HEK293 (cell line): Measurements from ENCODE around the gene HDHD3.
A peak's percentile ranks its signal among the peaks of the same experiment; 100 is the strongest.

Source experiments
- RBAK ChIP-seq: fragments of 450-650 bp; formaldehyde crosslinking; IDR thresholded peaks from 2 replicates; pipeline ENCODE4 v1.5.1; 2016; ENCODE audit warnings: missing biosample characterization, missing genetic modification characterization
- ZFP3 ChIP-seq: fragments of 450-650 bp; formaldehyde crosslinking; IDR thresholded peaks from 2 replicates; pipeline ENCODE4 v1.5.1; 2016; ENCODE audit warnings: low read depth, missing biosample characterization, missing genetic modification characterization
- ZNF138 ChIP-seq: fragments of 450-650 bp; formaldehyde crosslinking; IDR thresholded peaks from 2 replicates; pipeline ENCODE4 v1.5.1; 2016; ENCODE audit warnings: missing biosample characterization, missing genetic modification characterization, borderline replicate concordance
- ZNF24 ChIP-seq: fragments of 450-650 bp; formaldehyde crosslinking; IDR thresholded peaks from 2 replicates; pipeline ENCODE4 v1.5.1; 2016; ENCODE audit warnings: missing biosample characterization, missing genetic modification characterization
- ZNF274 ChIP-seq, 2 experiments: fragments of 200-500 bp in 1 of 2; fragments of 450-650 bp in 1 of 2; sonication (Bioruptor generic) in 1 of 2; formaldehyde crosslinking in 1 of 2; IDR thresholded peaks; 2 replicates each; pipeline versions ENCODE4 v1.5.1 to v1.6.1; 2014 to 2016; ENCODE audit warnings: borderline replicate concordance in 1 of 2, inconsistent platforms in 1 of 2, low read length in 1 of 2, missing biosample characterization in 1 of 2, missing genetic modification characterization in 1 of 2
- ZNF335 ChIP-seq: fragments of 450-650 bp; formaldehyde crosslinking; conservative IDR thresholded peaks from 2 replicates; pipeline ENCODE4 v1.5.1; 2016; ENCODE audit warnings: missing biosample characterization, missing genetic modification characterization
- ZNF747 ChIP-seq: fragments of 450-650 bp; formaldehyde crosslinking; IDR thresholded peaks from 2 replicates; pipeline ENCODE4 v1.5.1; 2016; ENCODE audit warnings: missing biosample characterization, missing genetic modification characterization
- TF ChIP-seq, protein P1 (sequence below): fragments of 450-650 bp; formaldehyde crosslinking; IDR thresholded peaks from 2 replicates; pipeline ENCODE4 v1.5.1; 2016; ENCODE audit warnings: missing biosample characterization, missing genetic modification characterization
- TF ChIP-seq, protein P2 (sequence below): fragments of 450-650 bp; formaldehyde crosslinking; IDR thresholded peaks from 2 replicates; pipeline ENCODE4 v1.5.1; 2016; ENCODE audit warnings: missing biosample characterization, missing genetic modification characterization
- TF ChIP-seq, protein P3 (sequence below): fragments of 450-650 bp; formaldehyde crosslinking; IDR thresholded peaks from 2 replicates; pipeline ENCODE4 v1.5.1; 2016; ENCODE audit warnings: missing biosample characterization, missing genetic modification characterization
- TF ChIP-seq, protein P4 (sequence below): fragments of 450-650 bp; formaldehyde crosslinking; IDR thresholded peaks from 2 replicates; pipeline ENCODE4 v1.5.1; 2016; ENCODE audit warnings: missing biosample characterization, missing genetic modification characterization
- TF ChIP-seq, protein P5 (sequence below): fragments of 450-650 bp; formaldehyde crosslinking; IDR thresholded peaks from 2 replicates; pipeline ENCODE4 v1.5.1; 2016; ENCODE audit warnings: missing biosample characterization, missing genetic modification characterization
- TF ChIP-seq, protein P6 (sequence below): fragments of 450-650 bp; IDR thresholded peaks from 2 replicates; pipeline ENCODE4 v1.5.1; 2018; ENCODE audit warnings: missing biosample characterization, mild to moderate bottlenecking, missing genetic modification characterization
- TF ChIP-seq, protein P7 (sequence below): fragments of 450-650 bp; formaldehyde crosslinking; optimal IDR thresholded peaks from 2 replicates; pipeline ENCODE3; 2016; ENCODE audit warnings: missing biosample characterization, mild to moderate bottlenecking, missing genetic modification characterization

DNA sequence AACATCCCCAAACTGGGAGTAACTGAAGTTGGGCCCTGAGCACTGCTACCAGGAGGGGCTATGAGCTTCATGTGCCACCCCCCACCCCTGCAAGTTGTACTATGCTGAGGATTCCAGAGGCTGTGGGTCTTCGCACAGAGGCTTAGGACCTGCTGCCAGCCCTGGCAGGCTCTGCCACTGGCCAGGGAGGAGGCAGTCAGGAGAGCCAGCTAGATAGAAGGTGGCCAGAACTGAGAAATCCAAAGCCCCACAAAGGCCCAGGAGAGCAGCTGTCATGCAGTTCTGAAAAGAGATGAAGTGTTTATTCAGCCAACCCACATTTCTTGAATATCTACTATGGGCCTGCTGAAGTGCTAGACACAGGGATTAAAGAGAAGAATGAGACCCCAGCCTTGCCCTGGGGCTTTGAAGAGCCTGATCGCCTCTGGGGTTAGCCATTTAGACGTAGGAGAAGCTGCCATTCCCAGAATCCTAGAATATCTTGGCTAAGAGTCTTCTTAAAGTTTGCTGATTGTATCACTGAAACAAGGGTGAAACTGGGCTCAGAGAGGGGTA, 22.9 kb upstream of the HDHD3 start:
- TF ChIP-seq, protein P1, sequence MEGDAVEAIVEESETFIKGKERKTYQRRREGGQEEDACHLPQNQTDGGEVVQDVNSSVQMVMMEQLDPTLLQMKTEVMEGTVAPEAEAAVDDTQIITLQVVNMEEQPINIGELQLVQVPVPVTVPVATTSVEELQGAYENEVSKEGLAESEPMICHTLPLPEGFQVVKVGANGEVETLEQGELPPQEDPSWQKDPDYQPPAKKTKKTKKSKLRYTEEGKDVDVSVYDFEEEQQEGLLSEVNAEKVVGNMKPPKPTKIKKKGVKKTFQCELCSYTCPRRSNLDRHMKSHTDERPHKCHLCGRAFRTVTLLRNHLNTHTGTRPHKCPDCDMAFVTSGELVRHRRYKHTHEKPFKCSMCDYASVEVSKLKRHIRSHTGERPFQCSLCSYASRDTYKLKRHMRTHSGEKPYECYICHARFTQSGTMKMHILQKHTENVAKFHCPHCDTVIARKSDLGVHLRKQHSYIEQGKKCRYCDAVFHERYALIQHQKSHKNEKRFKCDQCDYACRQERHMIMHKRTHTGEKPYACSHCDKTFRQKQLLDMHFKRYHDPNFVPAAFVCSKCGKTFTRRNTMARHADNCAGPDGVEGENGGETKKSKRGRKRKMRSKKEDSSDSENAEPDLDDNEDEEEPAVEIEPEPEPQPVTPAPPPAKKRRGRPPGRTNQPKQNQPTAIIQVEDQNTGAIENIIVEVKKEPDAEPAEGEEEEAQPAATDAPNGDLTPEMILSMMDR (tag by site-specific recombination) = no peak
- TF ChIP-seq ZNF138 (tag by site-specific recombination) (no peak), ZNF335 (peak; percentile 17; the same call in 1 of the 2 replicates), ZFP3 (no peak), ZNF747 (no peak), ZNF24 (tag by site-specific recombination) (no peak), RBAK (tag by site-specific recombination) (no peak), ZNF274 (IDR thresholded peaks at IDR 0.05; ENCODE audit: low read length) (no peak), ZNF274 (tag by site-specific recombination; IDR thresholded peaks at IDR 0.05; ENCODE audit: borderline replicate concordance) (no peak)
- TF ChIP-seq, protein P2, sequence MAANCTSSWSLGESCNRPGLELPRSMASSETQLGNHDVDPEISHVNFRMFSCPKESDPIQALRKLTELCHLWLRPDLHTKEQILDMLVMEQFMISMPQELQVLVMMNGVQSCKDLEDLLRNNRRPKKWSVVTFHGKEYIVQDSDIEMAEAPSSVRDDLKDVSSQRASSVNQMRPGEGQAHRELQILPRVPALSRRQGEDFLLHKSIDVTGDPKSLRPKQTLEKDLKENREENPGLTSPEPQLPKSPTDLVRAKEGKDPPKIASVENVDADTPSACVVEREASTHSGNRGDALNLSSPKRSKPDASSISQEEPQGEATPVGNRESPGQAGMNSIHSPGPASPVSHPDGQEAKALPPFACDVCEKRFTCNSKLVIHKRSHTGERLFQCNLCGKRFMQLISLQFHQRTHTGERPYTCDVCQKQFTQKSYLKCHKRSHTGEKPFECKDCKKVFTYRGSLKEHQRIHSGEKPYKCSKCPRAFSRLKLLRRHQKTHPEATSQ (tag by site-specific recombination) = no peak
- TF ChIP-seq, protein P3, sequence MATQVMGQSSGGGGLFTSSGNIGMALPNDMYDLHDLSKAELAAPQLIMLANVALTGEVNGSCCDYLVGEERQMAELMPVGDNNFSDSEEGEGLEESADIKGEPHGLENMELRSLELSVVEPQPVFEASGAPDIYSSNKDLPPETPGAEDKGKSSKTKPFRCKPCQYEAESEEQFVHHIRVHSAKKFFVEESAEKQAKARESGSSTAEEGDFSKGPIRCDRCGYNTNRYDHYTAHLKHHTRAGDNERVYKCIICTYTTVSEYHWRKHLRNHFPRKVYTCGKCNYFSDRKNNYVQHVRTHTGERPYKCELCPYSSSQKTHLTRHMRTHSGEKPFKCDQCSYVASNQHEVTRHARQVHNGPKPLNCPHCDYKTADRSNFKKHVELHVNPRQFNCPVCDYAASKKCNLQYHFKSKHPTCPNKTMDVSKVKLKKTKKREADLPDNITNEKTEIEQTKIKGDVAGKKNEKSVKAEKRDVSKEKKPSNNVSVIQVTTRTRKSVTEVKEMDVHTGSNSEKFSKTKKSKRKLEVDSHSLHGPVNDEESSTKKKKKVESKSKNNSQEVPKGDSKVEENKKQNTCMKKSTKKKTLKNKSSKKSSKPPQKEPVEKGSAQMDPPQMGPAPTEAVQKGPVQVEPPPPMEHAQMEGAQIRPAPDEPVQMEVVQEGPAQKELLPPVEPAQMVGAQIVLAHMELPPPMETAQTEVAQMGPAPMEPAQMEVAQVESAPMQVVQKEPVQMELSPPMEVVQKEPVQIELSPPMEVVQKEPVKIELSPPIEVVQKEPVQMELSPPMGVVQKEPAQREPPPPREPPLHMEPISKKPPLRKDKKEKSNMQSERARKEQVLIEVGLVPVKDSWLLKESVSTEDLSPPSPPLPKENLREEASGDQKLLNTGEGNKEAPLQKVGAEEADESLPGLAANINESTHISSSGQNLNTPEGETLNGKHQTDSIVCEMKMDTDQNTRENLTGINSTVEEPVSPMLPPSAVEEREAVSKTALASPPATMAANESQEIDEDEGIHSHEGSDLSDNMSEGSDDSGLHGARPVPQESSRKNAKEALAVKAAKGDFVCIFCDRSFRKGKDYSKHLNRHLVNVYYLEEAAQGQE (tag by site-specific recombination) = no peak
- TF ChIP-seq, protein P4, sequence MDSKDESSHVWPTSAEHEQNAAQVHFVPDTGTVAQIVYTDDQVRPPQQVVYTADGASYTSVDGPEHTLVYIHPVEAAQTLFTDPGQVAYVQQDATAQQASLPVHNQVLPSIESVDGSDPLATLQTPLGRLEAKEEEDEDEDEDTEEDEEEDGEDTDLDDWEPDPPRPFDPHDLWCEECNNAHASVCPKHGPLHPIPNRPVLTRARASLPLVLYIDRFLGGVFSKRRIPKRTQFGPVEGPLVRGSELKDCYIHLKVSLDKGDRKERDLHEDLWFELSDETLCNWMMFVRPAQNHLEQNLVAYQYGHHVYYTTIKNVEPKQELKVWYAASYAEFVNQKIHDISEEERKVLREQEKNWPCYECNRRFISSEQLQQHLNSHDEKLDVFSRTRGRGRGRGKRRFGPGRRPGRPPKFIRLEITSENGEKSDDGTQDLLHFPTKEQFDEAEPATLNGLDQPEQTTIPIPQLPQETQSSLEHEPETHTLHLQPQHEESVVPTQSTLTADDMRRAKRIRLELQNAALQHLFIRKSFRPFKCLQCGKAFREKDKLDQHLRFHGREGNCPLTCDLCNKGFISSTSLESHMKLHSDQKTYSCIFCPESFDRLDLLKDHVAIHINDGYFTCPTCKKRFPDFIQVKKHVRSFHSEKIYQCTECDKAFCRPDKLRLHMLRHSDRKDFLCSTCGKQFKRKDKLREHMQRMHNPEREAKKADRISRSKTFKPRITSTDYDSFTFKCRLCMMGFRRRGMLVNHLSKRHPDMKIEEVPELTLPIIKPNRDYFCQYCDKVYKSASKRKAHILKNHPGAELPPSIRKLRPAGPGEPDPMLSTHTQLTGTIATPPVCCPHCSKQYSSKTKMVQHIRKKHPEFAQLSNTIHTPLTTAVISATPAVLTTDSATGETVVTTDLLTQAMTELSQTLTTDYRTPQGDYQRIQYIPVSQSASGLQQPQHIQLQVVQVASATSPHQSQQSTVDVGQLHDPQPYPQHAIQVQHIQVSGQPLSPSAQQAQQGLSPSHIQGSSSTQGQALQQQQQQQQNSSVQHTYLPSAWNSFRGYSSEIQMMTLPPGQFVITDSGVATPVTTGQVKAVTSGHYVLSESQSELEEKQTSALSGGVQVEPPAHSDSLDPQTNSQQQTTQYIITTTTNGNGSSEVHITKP (tag by site-specific recombination) = no peak
- TF ChIP-seq, protein P5, sequence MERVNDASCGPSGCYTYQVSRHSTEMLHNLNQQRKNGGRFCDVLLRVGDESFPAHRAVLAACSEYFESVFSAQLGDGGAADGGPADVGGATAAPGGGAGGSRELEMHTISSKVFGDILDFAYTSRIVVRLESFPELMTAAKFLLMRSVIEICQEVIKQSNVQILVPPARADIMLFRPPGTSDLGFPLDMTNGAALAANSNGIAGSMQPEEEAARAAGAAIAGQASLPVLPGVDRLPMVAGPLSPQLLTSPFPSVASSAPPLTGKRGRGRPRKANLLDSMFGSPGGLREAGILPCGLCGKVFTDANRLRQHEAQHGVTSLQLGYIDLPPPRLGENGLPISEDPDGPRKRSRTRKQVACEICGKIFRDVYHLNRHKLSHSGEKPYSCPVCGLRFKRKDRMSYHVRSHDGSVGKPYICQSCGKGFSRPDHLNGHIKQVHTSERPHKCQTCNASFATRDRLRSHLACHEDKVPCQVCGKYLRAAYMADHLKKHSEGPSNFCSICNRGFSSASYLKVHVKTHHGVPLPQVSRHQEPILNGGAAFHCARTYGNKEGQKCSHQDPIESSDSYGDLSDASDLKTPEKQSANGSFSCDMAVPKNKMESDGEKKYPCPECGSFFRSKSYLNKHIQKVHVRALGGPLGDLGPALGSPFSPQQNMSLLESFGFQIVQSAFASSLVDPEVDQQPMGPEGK (tag by site-specific recombination) = no peak
- TF ChIP-seq, protein P6, sequence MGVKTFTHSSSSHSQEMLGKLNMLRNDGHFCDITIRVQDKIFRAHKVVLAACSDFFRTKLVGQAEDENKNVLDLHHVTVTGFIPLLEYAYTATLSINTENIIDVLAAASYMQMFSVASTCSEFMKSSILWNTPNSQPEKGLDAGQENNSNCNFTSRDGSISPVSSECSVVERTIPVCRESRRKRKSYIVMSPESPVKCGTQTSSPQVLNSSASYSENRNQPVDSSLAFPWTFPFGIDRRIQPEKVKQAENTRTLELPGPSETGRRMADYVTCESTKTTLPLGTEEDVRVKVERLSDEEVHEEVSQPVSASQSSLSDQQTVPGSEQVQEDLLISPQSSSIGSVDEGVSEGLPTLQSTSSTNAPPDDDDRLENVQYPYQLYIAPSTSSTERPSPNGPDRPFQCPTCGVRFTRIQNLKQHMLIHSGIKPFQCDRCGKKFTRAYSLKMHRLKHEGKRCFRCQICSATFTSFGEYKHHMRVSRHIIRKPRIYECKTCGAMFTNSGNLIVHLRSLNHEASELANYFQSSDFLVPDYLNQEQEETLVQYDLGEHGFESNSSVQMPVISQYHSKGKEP (tag by site-specific recombination) = no peak
- TF ChIP-seq, protein P7, sequence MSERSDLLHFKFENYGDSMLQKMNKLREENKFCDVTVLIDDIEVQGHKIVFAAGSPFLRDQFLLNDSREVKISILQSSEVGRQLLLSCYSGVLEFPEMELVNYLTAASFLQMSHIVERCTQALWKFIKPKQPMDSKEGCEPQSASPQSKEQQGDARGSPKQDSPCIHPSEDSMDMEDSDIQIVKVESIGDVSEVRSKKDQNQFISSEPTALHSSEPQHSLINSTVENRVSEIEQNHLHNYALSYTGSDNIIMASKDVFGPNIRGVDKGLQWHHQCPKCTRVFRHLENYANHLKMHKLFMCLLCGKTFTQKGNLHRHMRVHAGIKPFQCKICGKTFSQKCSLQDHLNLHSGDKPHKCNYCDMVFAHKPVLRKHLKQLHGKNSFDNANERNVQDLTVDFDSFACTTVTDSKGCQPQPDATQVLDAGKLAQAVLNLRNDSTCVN (tag by site-specific recombination) = no peak
